Mucosa of descending colon (tissue), 3 donors: Measurements from ENCODE around the gene APOA1. TPM values are rescaled to one million over a fixed set of nuclear protein-coding genes. Genes with fewer than 3 reads are reported as not detected.

Source experiments
- ATAC-seq: fragments of 200-7000 bp; cut with Tn5 transposase; one replicate; pipeline ENCODE4 v1.9.1; 2020; ENCODE audit warnings: mild to moderate bottlenecking, moderate library complexity
- DNase-seq, 3 donors: peaks; one replicate each; pipeline ENCODE4 v3.0.0-alpha.2; 2020
- H3K36me3 ChIP-seq: fragments of 200-600 bp; one replicate; pipeline ENCODE4 v1.8.0; 2021; ENCODE audit warnings: low read depth, mild to moderate bottlenecking
- H3K4me1 ChIP-seq: fragments of 200-600 bp; one replicate; pipeline ENCODE4 v1.8.0; 2021; ENCODE audit warnings: low read depth, mild to moderate bottlenecking
- H3K4me3 ChIP-seq: fragments of 200-600 bp; one replicate; pipeline ENCODE4 v1.8.0; 2021; ENCODE audit warnings: mild to moderate bottlenecking
- H3K9me3 ChIP-seq: fragments of 200-600 bp; one replicate; pipeline ENCODE4 v1.8.0; 2021; ENCODE audit warnings: mild to moderate bottlenecking
- CTCF ChIP-seq: fragments of 200-600 bp; IDR thresholded peaks from one replicate; pipeline ENCODE4 v1.8.0; 2022; ENCODE audit warnings: antibody characterized with exemption, mild to moderate bottlenecking
- intact Hi-C, 2 donors: fragments of 100-400 bp; cut with DNase I in 1 of 2; cut with micrococcal nuclease in 1 of 2; formaldehyde crosslinking; loops; one replicate each; pipeline versions ENCODE4 v1.11.0 to v1.11.1; 2022; cut with DNase I, micrococcal nuclease
- total RNA-seq, 3 donors: library from RNA; stranded (reverse); fragmentation: NEBNext Ultra II Directional in 2 of 3; extraction: Animal tissue kit (Norgen Biotek cat#: 25700) in 2 of 3; gene quantifications; one replicate each; pipeline versions ENCODE4 v1.2.1 to v1.2.4, GENCODE V29; 2021 to 2023
- donor health status: DM: no; HTN: no; CAD: no; lungs with moderate emphysema.
- donor health status: DM: no; HTN: no; CAD: no.
- donor health status: DM: no; HTN: yes; CAD: no.

The APOA1 gene
- total RNA-seq, 3 donors from 2014 or later, result 0.31 to 0.46 TPM; not detected in 1

GRCh38 chr11:116791813-116792143, 45.6 kb downstream of the APOA1 start, which contains the start of gene APOA5:
Gene APOA5, minus strand, starts transcription at chr11:116791879. Its CDS starts 19 bp downstream, at chr11:116791860.
- no peaks in the 10 kb centered on the region for H3K36me3 ChIP-seq
- ATAC-seq, result no peak
- no peak for TF ChIP-seq CTCF
- no peak within 1 kb of the TSS for H3K4me3 ChIP-seq
- intact Hi-C loops, result loop anchor here in 1 of 2 donors (10.0 kb wide), 1 partner anchor 313 kb away; no protein-coding TSS in a partner anchor
- peaks cover 9% of the 10 kb centered on the region for H3K4me1 ChIP-seq
- no peak for DNase-seq
- no peaks in the 10 kb centered on the region for H3K9me3 ChIP-seq

- Histone ChIP-seq H3K36me3 (no peaks in the 10 kb centered on the region), H3K9me3 (no peaks in the 10 kb centered on the region), H3K4me3 (no peak overlapping the region), H3K4me1 (peaks cover 11% of the 10 kb centered on the region)
- ATAC-seq (peak; percentile 71), DNase-seq (peak; percentile 81 to 87 (median 85))
- intact Hi-C loops, result loop anchor here in 1 of 2 donors (10.0 kb wide), 1 partner anchor 314 kb away; no protein-coding TSS in a partner anchor
- peak; percentile 89 for TF ChIP-seq CTCF
Observed at GRCh38 chr11:116791002-116791812, 46.2 kb downstream of the APOA1 start.

- DNase-seq, result peak in 1 of 3 donors; percentile 54
- no peak for TF ChIP-seq CTCF
- H3K4me3 ChIP-seq, result no peak overlapping the region
- no peak for ATAC-seq
- intact Hi-C loops, result loop anchor here in 1 of 2 donors (10.0 kb wide), 1 partner anchor 314 kb away; no protein-coding TSS in a partner anchor
- H3K9me3 ChIP-seq, result no peaks in the 10 kb centered on the region
- peaks cover 11% of the 10 kb centered on the region for H3K4me1 ChIP-seq
- no peaks in the 10 kb centered on the region for H3K36me3 ChIP-seq
Observed at GRCh38 chr11:116790167-116791001, 47.0 kb downstream of the APOA1 start.

- TF ChIP-seq CTCF, result no peak
- no peaks in the 10 kb centered on the region for H3K9me3 ChIP-seq
- intact Hi-C loops, result no loop called here
- ATAC-seq (no peak), DNase-seq (no peak)
- H3K4me3 ChIP-seq, result no peak overlapping the region
- H3K4me1 ChIP-seq, result peaks cover 11% of the 10 kb centered on the region
- no peaks in the 10 kb centered on the region for H3K36me3 ChIP-seq
Observed at GRCh38 chr11:116788975-116789374, 48.4 kb downstream of the APOA1 start.

GRCh38 chr11:116788534-116788933, 48.9 kb downstream of the APOA1 start:
- TF ChIP-seq CTCF, result no peak
- Histone ChIP-seq H3K4me3 (peak overlapping the region; percentile 94), H3K9me3 (no peaks in the 10 kb centered on the region), H3K4me1 (peaks cover 11% of the 10 kb centered on the region), H3K36me3 (no peaks in the 10 kb centered on the region)
- no peak for ATAC-seq
- no peak for DNase-seq
- intact Hi-C loops, result no loop called here
